Occipital lobe (tissue), 2 donors: ENCODE measurements around the gene RASA3. TPM values are rescaled to one million over a fixed set of nuclear protein-coding genes. Genes with fewer than 3 reads are reported as not detected.
"Not testable (repeated sequence)": the region's sequence is repeated elsewhere in the genome, so short reads cannot be mapped to it uniquely, and the experiment has no call there.

Experiments used
- DNase-seq: peaks from one replicate; lab custom pipeline; 2025; lab: John Stamatoyannopoulos, UW
- total RNA-seq: library from RNA; depleted of rRNA; stranded (reverse); fragments of >200 nt; gene quantifications from one replicate; pipeline ENCODE4 v1.2.3, GENCODE V29; 2014

RASA3 gene
- total RNA-seq, 1 donor from 2014 or later: 14.2 TPM

DNA sequence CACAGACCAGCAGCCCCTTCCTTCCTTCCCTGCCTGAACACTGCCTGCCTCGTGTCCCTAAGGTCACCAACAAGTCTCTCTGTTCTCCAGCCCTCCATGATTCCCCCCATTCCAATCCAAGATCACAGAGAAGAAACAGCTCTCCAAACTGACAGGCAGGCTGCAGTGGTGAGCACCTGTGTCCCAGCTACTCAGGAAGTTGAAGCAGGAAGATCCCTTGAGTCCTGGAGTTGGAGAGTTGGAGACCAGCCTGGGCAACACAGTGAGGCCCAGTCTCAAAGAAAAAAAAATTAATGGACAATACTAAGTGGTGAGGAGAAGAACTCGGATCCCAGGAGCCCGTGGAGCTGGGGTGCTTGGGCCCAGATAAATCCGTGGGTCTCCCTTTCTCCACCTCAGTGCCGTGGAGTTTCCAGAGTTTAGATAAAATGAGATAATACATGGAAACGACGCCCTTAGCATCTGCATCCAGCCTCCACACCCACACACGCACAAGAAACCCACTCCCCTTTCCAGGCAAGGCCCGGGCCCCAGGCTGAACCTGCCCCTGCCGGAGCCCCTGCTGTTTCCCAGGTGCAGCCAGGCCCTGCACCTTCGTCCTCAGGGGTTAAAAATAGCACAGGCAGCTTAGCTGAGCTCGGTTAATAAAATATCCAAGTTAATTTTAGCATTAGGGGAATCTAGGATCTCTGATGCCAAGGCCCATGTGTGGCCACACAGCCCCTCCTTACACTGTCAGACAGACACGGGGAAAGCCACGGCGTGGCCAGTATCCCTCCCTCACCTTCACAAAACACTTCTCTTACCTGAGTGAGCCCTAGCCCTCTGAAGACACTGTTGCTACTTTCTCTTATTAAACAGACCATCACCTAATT, 4.7 kb downstream of the RASA3 start:
- no peak for DNase-seq

- no peak for DNase-seq
Observed at GRCh38 chr13:114126789-114127472, 5.5 kb downstream of the RASA3 start.

DNA sequence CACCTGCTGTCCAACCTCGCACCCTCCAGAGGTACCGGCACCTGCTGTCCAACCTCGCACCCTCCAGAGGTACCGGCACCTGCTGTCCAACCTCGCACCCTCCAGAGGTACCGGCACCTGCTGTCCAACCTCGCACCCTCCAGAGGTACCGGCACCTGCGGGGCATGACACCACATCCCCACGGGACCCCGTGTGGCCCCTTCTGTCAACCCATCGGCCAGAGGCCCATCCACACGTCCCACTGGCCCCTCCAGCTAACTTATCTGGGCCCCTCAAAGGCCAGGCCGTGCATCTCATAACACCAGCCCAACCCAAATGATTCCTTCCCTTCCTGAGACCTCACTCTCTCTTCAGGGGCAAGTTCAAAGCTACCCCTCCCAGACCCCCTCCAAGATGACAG, 6.3 kb downstream of the RASA3 start:
- not testable (repeated sequence) for DNase-seq

DNA sequence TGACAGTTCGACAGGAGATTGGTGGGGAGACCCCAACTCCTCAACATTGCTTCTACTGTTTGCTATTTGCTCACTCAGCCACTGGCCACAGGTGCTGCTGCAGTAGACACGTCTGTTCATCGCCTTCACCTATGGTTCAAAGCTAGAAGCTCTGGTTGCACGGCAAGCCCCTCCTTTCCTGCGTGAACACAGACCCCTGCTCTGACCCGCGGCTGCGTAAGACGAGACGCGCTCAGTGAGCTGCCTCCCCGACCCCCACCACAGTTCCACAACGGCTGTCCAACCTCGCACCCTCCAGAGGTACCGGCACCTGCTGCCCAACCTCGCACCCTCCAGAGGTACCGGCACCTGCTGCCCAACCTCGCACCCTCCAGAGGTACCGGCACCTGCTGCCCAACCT, 6.8 kb downstream of the RASA3 start:
- no peak for DNase-seq

DNA sequence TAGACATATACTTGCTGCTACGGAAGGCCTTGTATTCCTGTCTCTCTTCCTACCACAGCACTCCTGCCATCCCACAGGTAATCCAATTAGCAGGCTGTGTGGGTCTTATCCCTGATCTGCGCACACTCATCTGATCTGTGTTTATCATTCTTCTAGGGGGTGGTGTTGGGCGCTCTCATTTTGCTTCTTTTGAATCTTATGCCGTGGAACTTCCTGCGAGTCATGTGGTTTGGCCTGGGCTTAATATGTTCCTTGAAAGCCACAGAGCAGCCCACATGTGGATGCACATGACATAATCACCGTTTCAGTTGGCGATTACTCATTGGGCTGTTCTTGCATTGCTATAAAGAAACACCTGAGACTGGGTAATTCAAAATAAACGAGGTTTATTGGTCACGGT, 7.5 kb downstream of the RASA3 start:
- DNase-seq: no peak

GRCh38 chr13:114124431-114124830, 8.0 kb downstream of the RASA3 start:
- no peak for DNase-seq

DNA sequence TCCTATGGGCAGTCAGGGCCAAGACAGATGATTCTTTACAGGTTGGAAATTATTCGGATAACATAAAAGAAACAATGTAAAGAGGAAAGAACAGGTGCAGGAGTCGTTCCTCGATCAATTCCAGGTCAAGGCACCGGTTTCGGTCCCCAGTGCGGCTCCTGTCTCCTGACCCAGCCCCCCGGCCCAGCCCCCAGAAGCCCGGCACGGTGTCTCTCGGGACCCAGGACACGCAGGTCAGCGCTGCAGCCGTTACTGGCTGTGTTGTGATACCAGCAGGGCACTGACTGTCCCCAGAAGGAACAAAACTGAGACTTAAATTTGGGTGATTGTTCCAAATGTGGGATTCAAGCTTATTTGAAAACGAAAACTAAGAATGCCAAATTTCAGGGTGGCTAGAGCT, 8.5 kb downstream of the RASA3 start:
- DNase-seq: no peak

GRCh38 chr13:114123448-114123847, 9.0 kb downstream of the RASA3 start:
- DNase-seq: no peak

DNA sequence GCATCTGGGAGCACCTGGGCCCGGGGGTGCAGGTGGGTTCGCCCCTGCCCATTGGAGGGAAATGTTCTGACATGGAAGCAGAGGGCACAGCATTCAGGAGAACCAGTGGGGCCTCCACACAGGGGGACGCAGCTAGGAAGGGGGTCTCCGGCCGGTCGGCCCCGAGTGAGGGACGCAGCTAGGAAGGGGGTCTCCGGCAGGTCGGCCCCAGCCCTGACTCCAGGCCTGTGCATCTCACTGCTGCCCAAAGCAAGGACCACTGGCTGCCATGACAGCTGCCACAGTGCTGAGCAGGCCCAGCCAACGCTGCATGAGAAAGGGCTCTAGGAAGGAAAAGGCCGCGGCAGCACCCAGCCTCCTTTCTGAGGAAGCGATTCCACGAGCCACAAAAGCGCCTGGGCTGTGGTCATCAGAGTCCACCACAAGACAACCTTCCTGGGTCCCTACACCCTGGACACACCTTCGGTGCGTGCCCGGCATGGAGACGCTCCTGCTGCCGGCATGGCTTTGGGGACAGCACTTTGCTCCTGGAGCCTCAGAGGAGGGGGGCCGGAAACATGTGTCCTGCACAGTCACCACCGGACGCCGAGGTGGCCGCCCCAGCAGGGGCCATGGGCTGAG, 9.7 kb downstream of the RASA3 start:
- no peak for DNase-seq

- DNase-seq: no peak
Observed at GRCh38 chr13:114122127-114122511, 10.3 kb downstream of the RASA3 start.

DNA sequence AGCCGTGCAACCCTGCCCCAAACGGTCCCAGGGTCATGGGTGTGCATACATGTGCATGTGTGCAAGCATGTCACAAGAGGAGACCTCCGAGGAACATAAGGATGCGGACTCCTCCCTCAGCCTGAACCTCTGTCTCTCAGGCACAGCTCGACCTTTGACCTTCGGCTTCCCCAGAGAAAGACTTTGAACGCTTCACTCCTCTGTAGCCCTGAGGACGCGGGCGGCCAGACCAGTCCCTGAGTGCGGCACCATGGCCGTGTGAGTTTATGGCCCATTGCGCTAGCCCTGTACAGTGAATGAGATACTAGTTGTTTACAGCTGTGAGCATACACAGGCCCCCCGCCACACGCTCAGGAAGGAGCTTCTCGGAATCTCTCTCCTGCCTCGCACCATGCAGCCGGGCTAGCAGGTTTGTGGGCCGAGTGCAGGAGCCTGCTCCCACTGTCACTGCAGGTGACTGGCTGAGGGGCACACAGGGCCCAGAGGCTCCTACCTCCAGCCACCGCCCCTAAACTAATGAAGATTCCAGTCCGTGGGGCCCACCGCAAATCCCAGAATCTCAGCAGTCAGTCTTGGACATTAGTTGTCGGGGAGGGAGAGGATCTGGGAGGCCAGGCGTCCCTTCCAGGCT, 10.8 kb downstream of the RASA3 start:
- no peak for DNase-seq

- DNase-seq: no peak
Observed at GRCh38 chr13:114121031-114121430, 11.4 kb downstream of the RASA3 start.

DNA sequence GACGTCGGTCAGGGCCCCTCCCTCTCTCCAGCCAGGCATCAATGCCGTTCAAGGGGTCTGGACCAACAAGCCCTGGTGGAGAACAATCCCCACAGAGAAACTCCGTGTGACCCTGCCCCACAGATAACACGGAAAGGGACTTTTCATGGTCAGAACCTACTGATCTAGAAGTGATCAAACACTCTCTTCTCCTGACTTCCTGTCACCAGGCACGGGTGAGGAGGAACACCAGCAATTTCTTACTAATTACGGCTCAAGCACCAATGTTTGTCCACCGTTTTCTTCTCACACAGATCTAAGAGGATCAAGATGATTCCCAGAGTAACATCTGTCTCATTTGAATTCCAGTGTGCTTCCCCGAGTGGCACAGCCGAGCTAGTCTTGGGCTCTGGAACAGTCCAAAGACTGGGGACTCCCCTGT, 11.8 kb downstream of the RASA3 start:
- DNase-seq: no peak

DNA sequence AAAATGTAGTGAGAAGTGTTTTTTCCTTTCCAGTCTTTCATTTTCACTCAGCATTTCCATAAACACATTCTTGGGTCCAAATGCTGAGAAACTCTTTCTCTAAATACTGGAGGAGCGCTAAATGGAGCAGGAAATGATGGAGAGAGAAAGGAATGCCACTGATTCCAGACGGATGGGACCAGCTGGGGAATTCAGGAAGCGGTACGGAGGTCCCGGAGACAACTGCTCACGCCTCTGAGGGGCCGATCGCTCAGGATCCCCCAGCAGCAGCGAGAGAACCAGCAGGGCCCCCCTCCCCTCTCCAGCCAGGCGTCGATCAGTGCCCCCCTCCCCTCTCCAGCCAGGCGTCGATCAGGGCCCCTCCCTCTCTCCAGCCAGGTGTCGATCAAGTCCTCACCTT, 13.2 kb downstream of the RASA3 start:
- no peak for DNase-seq

DNA sequence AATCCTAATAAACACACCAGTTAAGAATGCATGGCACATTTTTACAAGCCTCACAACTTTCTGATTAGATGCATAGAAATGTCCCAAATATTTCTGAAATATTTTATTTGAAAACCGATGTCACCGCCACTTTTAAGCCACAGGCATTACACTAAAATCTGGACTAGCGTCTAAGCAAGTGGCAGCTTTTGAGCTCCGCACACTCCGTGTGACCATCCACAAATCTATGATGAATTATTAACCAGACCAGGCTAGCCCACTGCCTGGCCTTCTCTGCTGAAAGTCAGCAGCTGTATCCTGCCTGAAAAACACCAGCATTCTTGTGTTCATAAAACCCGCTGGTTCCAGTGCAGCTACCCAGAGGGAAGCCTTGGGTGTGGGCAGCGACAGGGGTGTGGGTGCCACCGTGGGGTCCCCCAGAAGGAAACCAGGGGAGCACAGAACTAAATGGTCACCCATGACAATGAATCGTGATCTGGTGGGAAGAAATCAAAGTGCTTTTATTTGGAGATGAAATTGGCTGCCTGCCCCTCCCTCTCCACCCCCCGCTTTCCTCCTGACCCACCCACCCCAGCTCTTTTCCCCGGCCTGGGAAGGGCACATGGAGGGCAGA, 13.8 kb downstream of the RASA3 start:
- no peak for DNase-seq

GRCh38 chr13:114118086-114118485, 14.3 kb downstream of the RASA3 start:
- no peak for DNase-seq

DNA sequence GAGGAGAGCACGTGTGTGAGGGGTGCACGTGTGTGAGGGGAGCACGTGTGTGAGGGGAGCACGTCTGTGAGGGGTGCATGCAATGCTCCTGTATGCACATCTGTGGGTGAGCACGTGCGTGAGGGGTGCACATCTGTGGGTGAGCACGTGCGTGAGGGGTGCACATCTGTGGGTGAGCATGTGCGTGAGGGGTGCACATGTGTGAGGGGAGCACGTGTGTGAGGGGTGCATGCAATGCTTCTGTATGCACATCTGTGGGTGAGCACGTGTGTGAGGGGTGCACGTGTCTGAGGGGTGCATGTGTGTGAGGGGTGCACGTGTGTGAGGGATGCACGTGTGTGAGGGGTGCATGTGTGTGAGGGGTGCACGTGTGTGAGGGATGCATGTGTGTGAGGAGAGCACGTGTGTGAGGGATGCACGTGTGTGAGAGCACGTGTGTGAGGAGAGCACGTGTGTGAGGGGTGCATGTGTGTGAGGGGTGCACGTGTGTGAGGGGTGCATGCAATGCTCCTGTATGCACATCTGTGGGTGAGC, 15.0 kb downstream of the RASA3 start:
- DNase-seq: not testable (repeated sequence)

GRCh38 chr13:114116734-114117133, 15.7 kb downstream of the RASA3 start:
- DNase-seq: no peak

DNA sequence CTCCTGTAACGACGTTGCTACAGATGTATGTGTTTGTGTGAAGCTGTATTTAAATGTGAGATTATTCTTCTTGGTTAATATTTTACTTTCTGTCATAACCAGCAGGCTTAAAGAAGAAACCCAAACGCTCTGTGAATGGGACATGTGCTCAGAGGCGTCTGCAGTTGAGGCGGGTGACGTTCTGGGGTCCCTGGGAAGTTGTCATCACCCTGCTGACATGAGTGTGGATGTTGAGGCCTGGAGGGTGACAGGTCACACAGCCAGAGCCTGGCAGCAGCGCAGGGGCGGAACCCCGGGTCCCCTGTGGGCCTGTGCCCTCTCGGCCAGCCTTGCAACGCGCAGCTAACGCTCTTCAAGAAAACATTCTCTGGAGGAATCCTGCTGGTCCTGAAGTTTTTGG, 16.6 kb downstream of the RASA3 start:
- no peak for DNase-seq

DNA sequence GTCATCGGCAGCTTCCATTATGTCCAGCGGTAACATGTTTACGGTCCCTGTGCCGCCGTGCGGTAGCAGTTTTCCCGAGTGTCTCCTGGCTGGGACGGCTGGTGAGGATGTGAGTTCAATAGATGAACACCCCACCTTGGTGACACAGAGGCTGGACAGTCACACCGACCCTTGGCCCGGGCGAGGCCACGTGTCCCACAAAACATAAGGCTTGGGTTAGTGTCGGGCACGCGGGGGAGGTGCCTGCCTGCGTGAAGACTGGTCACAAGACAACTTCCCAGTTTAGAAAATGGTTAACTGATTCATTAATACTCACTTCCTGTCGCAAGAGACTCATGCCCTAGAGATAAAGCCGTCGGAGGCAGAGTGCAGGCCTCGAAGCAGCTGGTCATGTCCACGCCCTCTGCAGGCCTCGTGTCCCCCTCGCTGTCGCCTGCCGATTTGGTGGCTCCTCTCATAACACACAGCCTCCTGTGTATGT, 17.2 kb downstream of the RASA3 start:
- no peak for DNase-seq

DNA sequence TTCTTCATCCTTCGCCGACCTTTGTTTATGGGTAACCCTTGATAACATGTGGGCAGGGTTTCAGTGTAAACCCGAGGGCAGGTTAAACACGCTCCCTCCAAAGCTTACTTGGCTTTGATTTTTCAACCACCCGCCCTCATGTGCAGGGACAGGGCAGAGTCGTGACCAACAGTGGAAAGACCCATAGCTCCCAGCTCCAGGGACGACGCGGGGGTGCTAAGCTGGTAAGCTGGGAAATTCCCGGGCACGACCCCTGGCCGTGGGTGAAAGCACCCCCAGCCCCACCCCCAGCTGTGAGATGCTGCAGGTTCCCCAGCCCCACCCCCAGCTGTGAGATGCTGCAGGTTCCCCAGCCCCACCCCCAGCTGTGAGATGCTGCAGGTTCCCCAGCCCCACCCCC, 17.8 kb downstream of the RASA3 start:
- DNase-seq: not testable (repeated sequence)
